ENCODE results near the gene PLCH1. TPM values are rescaled to one million over a fixed set of nuclear protein-coding genes. Genes with fewer than 3 reads are reported as not detected.

The PLCH1 gene
- total RNA-seq, 5 donors from 2014 or later (not counting 1 experiment from before 2014, with no cell fraction given): 0.06 to 0.12 (median 0.09) TPM; not detected in 1

- Histone ChIP-seq H3K4me3 (ENCODE audit: control insufficient read depth in 1 of 2, extremely low read depth in 1 of 2, low read length in 1 of 2) (no peak overlapping the region), H3K9me3 (no peaks in the 10 kb centered on the region), H3K36me3 (ENCODE audit: control insufficient read depth in 2 of 2, extremely low read depth in 1 of 2, insufficient read depth in 1 of 2, low read length in 1 of 2) (no peaks in the 10 kb centered on the region), H3K4me1 (ENCODE audit: control insufficient read depth in 1 of 2, extremely low read depth in 1 of 2, insufficient read depth in 2 of 2, low read length in 2 of 2) (no peaks in the 10 kb centered on the region), H3K27ac (ENCODE audit: low read length) (no peak overlapping the region), H3K27me3 (replicated peaks in 1 of 2; ENCODE audit: control insufficient read depth in 2 of 2, extremely low read depth in 1 of 2, insufficient read depth in 2 of 2, low read length in 1 of 2) (no peaks in the 10 kb centered on the region)
- POLR2A ChIA-PET: no interaction called here
- Mint-ChIP-seq H3K36me3 (no peaks in the 10 kb centered on the region), H3K27ac (no peak overlapping the region), H3K4me3 (no peak overlapping the region), H3K9me3 (no peaks in the 10 kb centered on the region), H3K27me3 (no peaks in the 10 kb centered on the region), H3K4me1 (no peaks in the 10 kb centered on the region)
- DNase-seq (no peak), ATAC-seq (replicated peaks in 1 of 4) (no peak)
- 80% methylated on average over 1 of the region's 4 CpGs for WGBS (ENCODE audit: insufficient coverage)
- CTCF ChIA-PET: no interaction called here
Observed at GRCh38 chr3:155500194-155500818, 244.6 kb downstream of the PLCH1 start.

DNA sequence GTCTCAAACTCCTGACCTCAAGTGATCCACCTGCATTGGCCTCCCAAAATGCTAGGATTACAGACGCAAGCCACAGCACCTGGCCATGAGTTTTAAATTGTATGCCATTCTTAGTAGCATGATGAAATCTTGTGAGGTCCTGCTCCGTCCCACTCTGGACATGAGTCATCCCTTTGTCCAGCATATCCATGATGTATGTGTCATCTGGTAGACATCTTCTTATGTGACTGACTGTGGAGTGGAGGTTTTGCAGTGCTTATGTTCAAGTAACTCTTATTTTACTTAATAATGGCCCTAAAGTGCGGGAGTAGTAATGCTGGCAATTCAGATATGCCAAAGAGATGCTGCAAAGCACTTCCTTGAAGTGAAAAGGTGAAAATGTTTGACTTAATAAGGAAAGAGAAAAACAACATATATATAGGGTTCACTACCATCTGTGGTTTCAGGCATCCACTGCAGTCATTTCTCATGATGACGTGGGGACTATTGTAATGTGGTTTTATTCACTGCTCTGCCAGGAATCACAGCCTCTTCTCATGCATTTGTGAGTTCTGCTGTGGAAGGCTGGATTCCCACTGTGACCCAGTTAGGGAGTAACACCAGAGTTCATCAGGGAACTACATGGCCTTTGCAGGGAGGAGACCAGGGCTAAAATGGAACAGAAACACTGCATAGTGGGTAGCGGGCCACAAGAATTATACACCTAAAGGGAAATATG is 246.8 kb downstream of the PLCH1 start:
- Histone ChIP-seq H3K4me1 (ENCODE audit: control insufficient read depth in 1 of 2, extremely low read depth in 1 of 2, insufficient read depth in 2 of 2, low read length in 2 of 2) (peaks cover 0 to 3% of the 10 kb centered on the region in 2 experiments), H3K9me3 (no peaks in the 10 kb centered on the region), H3K4me3 (ENCODE audit: control insufficient read depth in 1 of 2, extremely low read depth in 1 of 2, low read length in 1 of 2) (no peak overlapping the region), H3K27ac (ENCODE audit: low read length) (no peak overlapping the region), H3K27me3 (replicated peaks in 1 of 2; ENCODE audit: control insufficient read depth in 2 of 2, extremely low read depth in 1 of 2, insufficient read depth in 2 of 2, low read length in 1 of 2) (no peaks in the 10 kb centered on the region), H3K36me3 (ENCODE audit: control insufficient read depth in 2 of 2, extremely low read depth in 1 of 2, insufficient read depth in 1 of 2, low read length in 1 of 2) (no peaks in the 10 kb centered on the region)
- CTCF ChIA-PET: no interaction called here
- H3K4me3 Mint-ChIP-seq: no peak overlapping the region
- H3K9me3 Mint-ChIP-seq: no peaks in the 10 kb centered on the region
- DNase-seq (no peak), ATAC-seq (replicated peaks in 1 of 4) (peak in 1 of 4 experiments; percentile 42)
- H3K4me1 Mint-ChIP-seq: peaks cover 0 to 10% (median 9%) of the 10 kb centered on the region in 3 donors
- WGBS (ENCODE audit: insufficient coverage): 70% methylated on average over 2 of the region's 5 CpGs
- no peaks in the 10 kb centered on the region for H3K36me3 Mint-ChIP-seq
- POLR2A ChIA-PET: no interaction called here
- H3K27ac Mint-ChIP-seq: no peak overlapping the region
- H3K27me3 Mint-ChIP-seq: no peaks in the 10 kb centered on the region

- Mint-ChIP-seq H3K4me1 (peaks cover 0 to 10% (median 9%) of the 10 kb centered on the region in 3 donors), H3K27ac (no peak overlapping the region), H3K4me3 (no peak overlapping the region), H3K36me3 (no peaks in the 10 kb centered on the region), H3K27me3 (no peaks in the 10 kb centered on the region), H3K9me3 (no peaks in the 10 kb centered on the region)
- no peak overlapping the region for H3K4me3 ChIP-seq (ENCODE audit: control insufficient read depth in 1 of 2, extremely low read depth in 1 of 2, low read length in 1 of 2)
- POLR2A ChIA-PET: no interaction called here
- DNase-seq (no peak), ATAC-seq (replicated peaks in 1 of 4) (no peak)
- H3K27me3 ChIP-seq (replicated peaks in 1 of 2; ENCODE audit: control insufficient read depth in 2 of 2, extremely low read depth in 1 of 2, insufficient read depth in 2 of 2, low read length in 1 of 2): no peaks in the 10 kb centered on the region
- H3K4me1 ChIP-seq (ENCODE audit: control insufficient read depth in 1 of 2, extremely low read depth in 1 of 2, insufficient read depth in 2 of 2, low read length in 2 of 2): peaks cover 0 to 3% of the 10 kb centered on the region in 2 experiments
- H3K36me3 ChIP-seq (ENCODE audit: control insufficient read depth in 2 of 2, extremely low read depth in 1 of 2, insufficient read depth in 1 of 2, low read length in 1 of 2): no peaks in the 10 kb centered on the region
- no peaks in the 10 kb centered on the region for H3K9me3 ChIP-seq
- CTCF ChIA-PET: no interaction called here
- H3K27ac ChIP-seq (ENCODE audit: low read length): no peak overlapping the region
Observed at GRCh38 chr3:155496206-155496605, 248.7 kb downstream of the PLCH1 start.

- H3K4me1 ChIP-seq (ENCODE audit: control insufficient read depth in 1 of 2, extremely low read depth in 1 of 2, insufficient read depth in 2 of 2, low read length in 2 of 2): peaks cover 0 to 3% of the 10 kb centered on the region in 2 experiments
- H3K27ac ChIP-seq (ENCODE audit: low read length): no peak overlapping the region
- H3K4me1 Mint-ChIP-seq: peaks cover 0 to 10% (median 9%) of the 10 kb centered on the region in 3 donors
- no peaks in the 10 kb centered on the region for H3K36me3 ChIP-seq (ENCODE audit: control insufficient read depth in 2 of 2, extremely low read depth in 1 of 2, insufficient read depth in 1 of 2, low read length in 1 of 2)
- H3K9me3 ChIP-seq: no peaks in the 10 kb centered on the region
- ATAC-seq (replicated peaks in 1 of 4) (no peak), DNase-seq (no peak)
- no peaks in the 10 kb centered on the region for H3K27me3 ChIP-seq (replicated peaks in 1 of 2; ENCODE audit: control insufficient read depth in 2 of 2, extremely low read depth in 1 of 2, insufficient read depth in 2 of 2, low read length in 1 of 2)
- no peak overlapping the region for H3K4me3 ChIP-seq (ENCODE audit: control insufficient read depth in 1 of 2, extremely low read depth in 1 of 2, low read length in 1 of 2)
- WGBS (ENCODE audit: insufficient coverage): 80% methylated on average over 3 of the region's 4 CpGs
- ChIA-PET POLR2A (no interaction called here), CTCF (no interaction called here)
- H3K4me3 Mint-ChIP-seq: no peak overlapping the region
- no peaks in the 10 kb centered on the region for H3K27me3 Mint-ChIP-seq
- H3K36me3 Mint-ChIP-seq: no peaks in the 10 kb centered on the region
- no peak overlapping the region for H3K27ac Mint-ChIP-seq
- no peaks in the 10 kb centered on the region for H3K9me3 Mint-ChIP-seq
Observed at GRCh38 chr3:155495387-155495786, 249.5 kb downstream of the PLCH1 start.

DNA sequence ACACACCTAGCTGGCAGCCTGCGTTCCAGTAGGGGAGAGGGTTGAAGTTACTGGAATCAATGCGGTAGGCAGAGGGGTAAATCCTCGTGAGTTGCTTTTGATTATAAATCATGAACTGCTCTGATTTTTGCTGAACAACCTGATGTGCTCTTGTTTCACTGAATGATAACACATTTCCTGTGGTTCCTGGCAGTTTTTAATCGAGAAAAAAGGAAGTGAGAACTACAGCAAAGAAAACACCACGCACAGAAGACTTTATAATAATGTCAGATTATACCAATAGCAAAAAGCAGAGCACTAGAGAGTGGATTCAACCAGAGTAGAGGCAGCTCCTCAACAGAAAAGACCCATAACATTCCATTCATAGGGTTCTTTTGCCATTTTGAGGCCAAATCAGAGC is 250.5 kb downstream of the PLCH1 start:
- Mint-ChIP-seq H3K4me3 (no peak overlapping the region), H3K36me3 (no peaks in the 10 kb centered on the region), H3K9me3 (no peaks in the 10 kb centered on the region), H3K4me1 (peaks cover 0 to 10% (median 9%) of the 10 kb centered on the region in 3 donors), H3K27ac (no peak overlapping the region), H3K27me3 (no peaks in the 10 kb centered on the region)
- Histone ChIP-seq H3K4me3 (ENCODE audit: control insufficient read depth in 1 of 2, extremely low read depth in 1 of 2, low read length in 1 of 2) (peak overlapping the region in 1 of 2 donors; percentile 32), H3K9me3 (no peaks in the 10 kb centered on the region), H3K36me3 (ENCODE audit: control insufficient read depth in 2 of 2, extremely low read depth in 1 of 2, insufficient read depth in 1 of 2, low read length in 1 of 2) (no peaks in the 10 kb centered on the region), H3K4me1 (ENCODE audit: control insufficient read depth in 1 of 2, extremely low read depth in 1 of 2, insufficient read depth in 2 of 2, low read length in 2 of 2) (peaks cover 0 to 3% of the 10 kb centered on the region in 2 experiments), H3K27ac (ENCODE audit: low read length) (no peak overlapping the region), H3K27me3 (replicated peaks in 1 of 2; ENCODE audit: control insufficient read depth in 2 of 2, extremely low read depth in 1 of 2, insufficient read depth in 2 of 2, low read length in 1 of 2) (no peaks in the 10 kb centered on the region)
- CTCF ChIA-PET: no interaction called here
- 0% methylated on average over 2 of the region's 5 CpGs for WGBS (ENCODE audit: insufficient coverage)
- no peak for DNase-seq
- ATAC-seq (replicated peaks in 1 of 4): no peak
- POLR2A ChIA-PET: no interaction called here

DNA sequence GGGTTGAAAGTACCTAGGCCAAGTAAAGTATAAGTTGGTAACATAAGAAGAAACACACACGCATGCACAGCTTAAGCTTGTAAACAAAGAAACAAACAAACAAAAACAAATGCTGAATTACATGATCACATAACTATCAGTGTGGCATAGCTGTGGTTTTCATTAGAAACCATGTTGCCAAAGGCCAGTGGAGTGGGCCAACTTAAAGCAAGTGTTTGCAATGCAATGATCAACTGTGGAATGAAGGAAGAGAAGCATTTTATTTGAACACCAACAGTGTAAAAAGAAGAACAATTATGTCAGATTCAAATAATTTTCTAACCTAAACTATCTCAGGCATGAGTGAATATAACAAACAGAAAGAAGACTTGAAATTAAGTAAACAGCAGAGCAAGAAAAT is 252.0 kb downstream of the PLCH1 start:
- Histone ChIP-seq H3K9me3 (no peaks in the 10 kb centered on the region), H3K27me3 (replicated peaks in 1 of 2; ENCODE audit: control insufficient read depth in 2 of 2, extremely low read depth in 1 of 2, insufficient read depth in 2 of 2, low read length in 1 of 2) (no peaks in the 10 kb centered on the region), H3K36me3 (ENCODE audit: control insufficient read depth in 2 of 2, extremely low read depth in 1 of 2, insufficient read depth in 1 of 2, low read length in 1 of 2) (no peaks in the 10 kb centered on the region), H3K4me1 (ENCODE audit: control insufficient read depth in 1 of 2, extremely low read depth in 1 of 2, insufficient read depth in 2 of 2, low read length in 2 of 2) (peaks cover 0 to 3% of the 10 kb centered on the region in 2 experiments), H3K4me3 (ENCODE audit: control insufficient read depth in 1 of 2, extremely low read depth in 1 of 2, low read length in 1 of 2) (no peak overlapping the region), H3K27ac (ENCODE audit: low read length) (no peak overlapping the region)
- ChIA-PET CTCF (no interaction called here), POLR2A (no interaction called here)
- H3K27ac Mint-ChIP-seq: no peak overlapping the region
- H3K9me3 Mint-ChIP-seq: no peaks in the 10 kb centered on the region
- H3K4me1 Mint-ChIP-seq: peaks cover 0 to 10% (median 9%) of the 10 kb centered on the region in 3 donors
- no peak for ATAC-seq (replicated peaks in 1 of 4)
- no CpG with 5 or more reads among the region's 1 CpG for WGBS (ENCODE audit: insufficient coverage)
- no peaks in the 10 kb centered on the region for H3K27me3 Mint-ChIP-seq
- no peak for DNase-seq
- no peak overlapping the region for H3K4me3 Mint-ChIP-seq
- H3K36me3 Mint-ChIP-seq: no peaks in the 10 kb centered on the region
